SK-N-SH (cell line): ENCODE data around the gene TPRKB.

ENCODE experiments used
- POLR2AphosphoS5 ChIP-seq: IDR thresholded peaks from 2 replicates; pipeline ENCODE4 v1.6.1; 2012; ENCODE audit warnings: low read depth, low read length
- TF ChIP-seq, protein P1 (sequence below): fragments of 200-600 bp; sonication (generic); IDR thresholded peaks from 2 replicates; pipeline ENCODE4 v1.6.1; 2017; ENCODE audit warnings: antibody characterized with exemption, mild to moderate bottlenecking, moderate library complexity

DNA sequence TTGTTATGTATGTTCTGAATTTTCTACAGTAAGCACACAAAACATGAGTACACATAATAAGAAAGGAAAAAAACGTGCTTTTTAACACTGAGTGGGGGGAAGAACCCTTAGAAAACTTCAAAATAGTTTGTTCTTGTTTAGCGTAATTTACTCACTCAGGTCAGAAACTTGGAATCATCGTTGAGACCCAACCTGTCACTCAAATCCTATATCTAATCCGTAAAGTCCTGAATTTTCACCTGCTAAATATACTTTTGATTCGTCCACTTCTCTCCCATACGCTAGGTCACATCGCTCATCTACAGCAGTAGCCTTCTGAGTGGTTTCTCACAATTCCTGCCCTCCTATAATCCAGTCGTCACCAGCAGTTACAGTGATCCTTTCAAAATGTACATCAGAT, 767 bp downstream of the TPRKB start:
- TF ChIP-seq, protein P1, sequence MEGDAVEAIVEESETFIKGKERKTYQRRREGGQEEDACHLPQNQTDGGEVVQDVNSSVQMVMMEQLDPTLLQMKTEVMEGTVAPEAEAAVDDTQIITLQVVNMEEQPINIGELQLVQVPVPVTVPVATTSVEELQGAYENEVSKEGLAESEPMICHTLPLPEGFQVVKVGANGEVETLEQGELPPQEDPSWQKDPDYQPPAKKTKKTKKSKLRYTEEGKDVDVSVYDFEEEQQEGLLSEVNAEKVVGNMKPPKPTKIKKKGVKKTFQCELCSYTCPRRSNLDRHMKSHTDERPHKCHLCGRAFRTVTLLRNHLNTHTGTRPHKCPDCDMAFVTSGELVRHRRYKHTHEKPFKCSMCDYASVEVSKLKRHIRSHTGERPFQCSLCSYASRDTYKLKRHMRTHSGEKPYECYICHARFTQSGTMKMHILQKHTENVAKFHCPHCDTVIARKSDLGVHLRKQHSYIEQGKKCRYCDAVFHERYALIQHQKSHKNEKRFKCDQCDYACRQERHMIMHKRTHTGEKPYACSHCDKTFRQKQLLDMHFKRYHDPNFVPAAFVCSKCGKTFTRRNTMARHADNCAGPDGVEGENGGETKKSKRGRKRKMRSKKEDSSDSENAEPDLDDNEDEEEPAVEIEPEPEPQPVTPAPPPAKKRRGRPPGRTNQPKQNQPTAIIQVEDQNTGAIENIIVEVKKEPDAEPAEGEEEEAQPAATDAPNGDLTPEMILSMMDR: no peak
- TF ChIP-seq POLR2AphosphoS5: no peak
